GM19240 (cell line): ENCODE data around the gene TSPAN14.
"Not testable (repeated sequence)": the region's sequence is repeated elsewhere in the genome, so short reads cannot be mapped to it uniquely, and the experiment has no call there.

ENCODE experiments used
- DNase-seq: peaks from one replicate; pipeline ENCODE4 v3.0.0; 2011; ENCODE audit warnings: low spot score; ENCODE audit not compliant: insufficient read length

The TSPAN14 gene

GRCh38 chr10:80539421-80540031 lies 85.4 kb downstream of the TSPAN14 start:
- DNase-seq, result no peak

GRCh38 chr10:80540136-80540535 lies 86.0 kb downstream of the TSPAN14 start:
- DNase-seq, result no peak

DNA sequence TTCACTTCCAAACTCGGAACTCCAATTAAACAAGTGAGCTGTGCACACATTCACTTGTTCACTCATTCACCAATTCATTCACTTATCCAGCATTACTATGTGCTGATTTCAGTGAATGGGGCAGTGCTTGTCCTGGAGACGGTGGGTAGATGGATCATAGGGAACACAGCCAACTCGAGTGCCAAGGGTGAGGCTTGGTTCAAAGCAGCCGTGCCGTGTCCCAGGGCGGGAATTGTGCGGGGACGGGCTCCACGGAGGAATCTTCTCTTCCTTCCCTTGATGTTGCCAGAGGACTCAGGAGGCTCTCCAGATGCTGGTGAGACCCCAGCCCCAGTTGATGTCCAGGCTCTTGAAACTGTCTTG lies 86.5 kb downstream of the TSPAN14 start:
- DNase-seq, result no peak

DNA sequence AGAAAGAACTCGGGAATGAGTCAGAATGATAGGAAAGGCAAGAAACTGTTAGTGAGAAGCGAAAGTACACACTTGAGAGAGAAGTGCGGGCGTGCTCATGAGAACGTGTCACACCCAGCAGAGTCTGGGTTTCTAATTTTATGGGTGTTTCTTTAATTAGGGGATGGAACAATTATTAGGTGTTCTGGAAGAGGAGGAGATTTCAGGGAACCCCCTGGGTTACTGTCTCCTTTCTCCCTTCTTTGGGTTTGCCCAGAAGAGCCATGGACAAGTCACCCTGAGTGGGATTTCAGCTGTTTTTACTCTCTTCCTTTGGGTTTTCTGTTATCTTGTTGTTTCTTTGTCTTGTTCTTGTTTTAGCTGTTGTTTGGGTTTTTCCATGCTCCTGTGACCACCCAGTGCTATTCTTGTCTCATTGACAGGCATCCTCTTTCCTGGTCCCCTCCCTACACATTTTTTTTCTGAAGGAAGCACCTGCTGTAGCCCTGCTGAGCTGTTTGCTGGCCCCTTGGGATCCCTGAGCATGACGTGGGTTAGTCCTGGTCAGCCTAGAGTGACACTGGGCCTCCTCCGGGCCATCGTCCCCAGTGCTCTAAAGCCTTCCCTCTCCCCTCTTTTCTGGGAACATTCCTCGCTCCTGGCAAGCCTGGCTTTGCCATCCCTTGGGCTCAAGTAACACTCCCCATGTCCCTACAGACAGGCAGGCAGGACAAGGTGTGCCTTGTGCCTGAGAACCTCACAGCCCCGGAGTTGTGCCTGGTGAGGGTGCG lies 87.1 kb downstream of the TSPAN14 start:
- no peak for DNase-seq

- DNase-seq, result no peak
Measured at GRCh38 chr10:80542053-80542452, 87.9 kb downstream of the TSPAN14 start.

- no peak for DNase-seq
Measured at GRCh38 chr10:80542652-80543318, 88.7 kb downstream of the TSPAN14 start.

DNA sequence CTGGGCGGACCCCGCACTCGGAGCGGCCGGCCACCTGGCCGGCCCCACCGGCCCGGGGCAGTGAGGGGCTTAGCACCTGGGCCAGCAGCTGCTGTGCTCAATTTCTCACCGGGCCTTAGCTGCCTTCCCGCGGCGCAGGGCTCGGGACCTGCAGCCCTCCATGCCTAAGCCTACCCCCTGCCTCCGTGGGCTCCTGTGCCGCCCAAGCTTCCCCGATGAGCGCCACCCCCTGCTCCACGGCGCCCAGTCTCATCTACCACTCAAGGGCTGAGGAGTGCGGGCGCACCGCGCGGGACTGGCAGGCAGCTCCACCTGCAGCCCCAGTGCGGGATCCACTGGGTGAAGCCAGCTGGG lies 89.2 kb downstream of the TSPAN14 start:
- DNase-seq, result not testable (repeated sequence)

DNA sequence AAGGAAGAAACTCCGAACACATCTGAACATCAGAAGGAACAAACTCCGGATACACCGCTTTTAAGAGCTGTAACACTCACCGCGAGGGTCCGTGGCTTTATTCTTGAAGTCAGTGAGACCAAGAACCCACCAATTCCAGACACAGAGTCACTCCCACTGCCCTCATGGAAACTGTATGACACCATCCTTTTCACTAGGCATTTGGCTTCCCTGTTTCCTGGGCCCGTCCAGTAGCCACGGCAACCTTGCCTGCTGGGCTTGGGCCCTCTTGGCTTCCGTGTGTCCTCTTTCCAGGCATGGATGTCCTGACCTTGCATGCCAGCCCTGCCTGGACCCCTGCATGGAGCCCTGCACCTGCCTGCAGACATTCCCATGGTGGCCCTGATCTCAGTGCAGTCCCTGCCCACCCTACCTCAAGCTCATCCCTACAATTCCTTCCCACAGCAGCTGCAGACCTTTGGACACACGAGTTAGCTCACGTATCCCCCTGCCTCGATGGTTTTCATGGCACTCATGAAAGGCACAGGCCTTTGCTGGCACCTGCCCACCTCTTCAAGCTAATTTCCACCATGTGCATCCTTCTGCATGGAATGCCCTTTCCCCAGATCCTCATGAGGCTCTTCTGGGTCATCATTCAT lies 90.3 kb downstream of the TSPAN14 start:
- no peak for DNase-seq

DNA sequence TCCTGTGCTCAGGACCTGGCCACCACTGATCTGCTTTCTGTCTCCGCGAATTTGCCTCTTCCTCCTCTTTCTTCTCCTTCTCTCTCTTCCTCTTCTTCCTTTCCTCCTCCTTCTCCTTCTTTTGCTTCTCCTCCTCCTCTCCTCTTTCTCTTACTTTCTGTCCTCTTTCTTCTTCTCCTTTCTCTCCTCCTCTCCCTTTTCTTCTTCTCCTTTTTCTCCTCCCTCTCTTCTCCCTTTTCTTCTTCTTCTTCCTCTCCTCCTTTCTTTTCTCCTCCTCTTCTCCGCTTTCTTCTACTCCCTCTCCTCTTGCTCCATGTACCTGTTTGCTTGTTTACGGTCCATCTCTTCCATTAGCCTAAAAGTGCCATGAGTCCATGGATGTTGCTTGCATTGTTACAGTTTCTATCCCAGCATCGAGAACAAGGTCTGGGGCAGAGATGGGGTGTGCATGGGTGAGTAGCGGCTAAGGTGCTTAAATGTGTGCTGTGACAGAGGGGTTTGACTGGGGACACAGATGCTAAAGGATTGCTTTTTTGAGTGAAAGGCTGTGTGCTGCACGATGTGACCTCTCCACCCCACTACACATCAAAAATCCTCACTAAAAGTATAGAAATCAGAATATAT lies 91.3 kb downstream of the TSPAN14 start:
- DNase-seq, result no peak

GRCh38 chr10:80552151-80552646 lies 98.1 kb downstream of the TSPAN14 start:
- no peak for DNase-seq

DNA sequence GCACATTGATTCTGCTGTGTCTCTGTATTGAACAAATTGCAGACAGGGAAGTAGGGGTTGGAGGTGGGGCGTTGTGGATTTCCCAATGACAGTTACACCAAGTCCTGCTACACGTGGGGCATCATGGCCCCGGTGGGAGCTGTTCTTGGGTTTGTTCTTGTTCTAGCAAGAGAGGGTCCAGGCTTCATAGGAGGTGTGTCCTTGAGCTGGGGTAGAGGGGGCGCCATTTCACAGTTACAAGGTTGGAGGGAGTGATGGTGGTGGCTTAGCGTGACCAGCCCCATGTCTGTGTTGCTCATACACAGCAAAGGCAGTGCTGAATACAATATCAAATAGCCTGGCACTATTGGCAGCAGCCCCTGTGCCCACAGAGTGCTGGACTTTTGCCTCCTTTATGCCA lies 99.3 kb downstream of the TSPAN14 start:
- DNase-seq, result no peak

- no peak for DNase-seq
Measured at GRCh38 chr10:80554050-80554449, 99.9 kb downstream of the TSPAN14 start.

GRCh38 chr10:80555415-80555814 lies 101.3 kb downstream of the TSPAN14 start:
- no peak for DNase-seq

- DNase-seq, result no peak
Measured at GRCh38 chr10:80561950-80562349, 107.8 kb downstream of the TSPAN14 start.

GRCh38 chr10:80567292-80567691 lies 113.2 kb downstream of the TSPAN14 start:
- DNase-seq, result no peak

DNA sequence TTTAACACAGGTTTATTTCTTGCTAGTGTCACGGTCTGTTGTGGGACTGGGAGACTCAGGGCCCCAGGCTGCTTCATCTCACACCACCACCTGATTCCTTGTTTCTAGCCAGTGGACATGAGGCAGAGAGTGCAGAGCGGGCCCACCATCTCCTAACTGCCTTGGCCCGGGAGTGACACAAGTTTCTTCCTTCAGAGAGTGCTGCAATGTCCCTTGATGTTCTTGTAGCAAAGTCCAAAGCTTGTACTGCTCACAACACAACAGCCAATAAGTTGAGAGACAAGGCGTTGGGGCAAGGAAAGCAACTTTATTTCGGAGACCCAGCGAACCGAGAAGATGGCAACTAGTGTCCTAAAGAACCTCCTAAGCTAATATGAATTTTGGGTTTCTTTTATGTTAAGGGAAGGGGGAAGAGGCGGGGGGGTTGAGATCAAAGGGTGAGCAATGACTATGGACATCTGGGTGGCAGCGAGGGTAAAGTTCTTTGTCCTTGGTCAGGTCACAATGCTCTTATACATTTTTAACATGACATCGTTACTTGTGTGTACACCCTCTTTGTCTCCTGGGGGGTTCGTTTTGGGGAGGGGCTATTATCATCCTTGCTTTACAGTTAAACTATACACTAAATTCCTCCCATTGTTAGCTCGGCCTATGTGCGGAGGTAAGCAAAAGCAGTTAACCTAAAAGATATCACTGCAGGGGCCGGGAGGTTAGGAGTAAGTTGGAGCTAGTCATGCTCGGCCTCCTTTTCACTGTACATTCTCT lies 115.2 kb downstream of the TSPAN14 start:
- no peak for DNase-seq

- DNase-seq, result no peak
Measured at GRCh38 chr10:80571352-80571751, 117.2 kb downstream of the TSPAN14 start.

DNA sequence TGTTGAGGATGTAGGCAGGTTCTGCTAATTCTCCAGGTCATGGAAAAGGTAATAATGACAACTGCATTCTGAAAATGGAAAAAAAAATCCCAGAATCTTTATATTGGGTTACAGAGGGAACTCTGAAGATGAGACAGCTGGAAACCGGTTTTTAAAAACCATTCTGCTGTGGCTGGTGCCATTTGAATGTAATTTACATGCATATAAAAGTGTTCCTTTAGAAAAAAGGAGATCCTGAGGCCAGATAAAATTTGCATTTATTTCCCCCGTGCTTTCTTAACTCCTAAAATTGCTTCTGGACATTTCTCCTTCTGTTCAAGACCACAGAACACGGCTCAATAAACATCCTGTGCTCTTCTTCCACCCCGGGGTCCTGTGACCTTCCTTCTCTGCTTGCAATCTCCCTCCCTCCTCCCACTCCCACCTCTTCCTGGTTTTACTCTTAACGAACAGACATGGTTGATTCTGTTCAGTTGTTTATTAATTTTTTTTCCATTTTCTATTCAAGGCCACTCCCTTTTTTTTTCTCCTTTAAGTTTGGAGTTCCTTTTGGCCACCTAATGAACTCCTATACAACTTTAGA lies 125.2 kb downstream of the TSPAN14 start:
- DNase-seq, result no peak

- no peak for DNase-seq
Measured at GRCh38 chr10:80579849-80580637, 125.9 kb downstream of the TSPAN14 start.
